HG03558 (cell line): ENCODE results near the gene SAMD11.
"Not testable (repeated sequence)": the region's sequence is repeated elsewhere in the genome, so short reads cannot be mapped to it uniquely, and the experiment has no call there.

Experiments used
- ATAC-seq: cut with Tn5 transposase; IDR thresholded peaks from one replicate; pipeline ENCODE4 v1.9.1; 2021; ENCODE audit warnings: moderate number of reproducible peaks; ENCODE audit not compliant: unreplicated experiment; ENCODE audit errors: extremely low read depth

Gene SAMD11

DNA sequence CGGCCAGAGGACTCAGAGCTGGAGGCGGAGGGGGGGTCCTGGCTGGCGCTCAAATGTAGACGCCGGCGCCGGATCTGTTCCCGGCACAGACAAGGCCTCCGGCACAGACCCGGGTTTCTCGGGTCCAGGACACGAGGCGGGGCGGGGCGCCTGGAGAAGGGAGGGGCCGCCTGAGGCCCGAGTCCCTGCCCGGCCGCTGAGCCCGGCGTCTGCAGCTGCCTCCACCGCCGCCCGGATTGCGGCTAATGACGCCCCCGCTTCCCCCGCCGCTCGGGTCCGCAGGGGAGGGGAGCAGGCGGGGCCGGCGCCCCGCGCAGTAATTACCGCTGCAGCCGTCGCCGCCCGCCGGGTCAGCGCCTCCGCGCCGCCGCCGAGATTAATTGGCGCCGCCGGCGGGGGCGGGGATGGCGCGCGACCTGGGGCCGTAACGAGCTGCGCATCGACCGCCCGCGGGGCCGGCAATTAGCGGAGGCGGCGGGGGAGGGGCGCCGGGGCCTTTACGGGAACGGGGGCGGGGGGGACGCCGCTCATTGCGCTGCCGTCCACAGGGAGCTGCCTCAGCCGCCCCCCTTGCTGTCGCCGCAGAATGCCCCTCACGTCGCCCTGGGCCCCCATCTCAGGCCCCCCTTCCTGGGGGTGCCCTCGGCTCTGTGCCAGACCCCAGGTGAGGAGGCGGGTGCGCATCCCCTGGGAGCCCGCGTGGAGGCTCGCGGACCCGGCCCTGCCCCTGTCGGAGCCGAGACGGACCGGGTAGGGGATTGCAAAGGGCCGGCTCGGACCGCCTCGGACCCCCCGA is 18.1 kb downstream of the SAMD11 start:
- no peak for ATAC-seq

DNA sequence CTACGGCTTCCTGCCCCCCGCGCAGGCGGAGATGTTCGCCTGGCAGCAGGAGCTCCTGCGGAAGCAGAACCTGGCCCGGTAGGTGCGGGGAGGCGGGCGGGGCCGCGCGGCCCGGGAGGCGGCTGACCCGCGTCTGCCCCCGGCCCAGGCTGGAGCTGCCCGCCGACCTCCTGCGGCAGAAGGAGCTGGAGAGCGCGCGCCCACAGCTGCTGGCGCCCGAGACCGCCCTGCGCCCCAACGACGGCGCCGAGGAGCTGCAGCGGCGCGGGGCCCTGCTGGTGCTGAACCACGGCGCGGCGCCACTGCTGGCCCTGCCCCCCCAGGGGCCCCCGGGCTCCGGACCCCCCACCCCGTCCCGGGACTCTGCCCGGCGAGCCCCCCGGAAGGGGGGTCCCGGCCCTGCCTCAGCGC is 18.7 kb downstream of the SAMD11 start:
- ATAC-seq = no peak

DNA sequence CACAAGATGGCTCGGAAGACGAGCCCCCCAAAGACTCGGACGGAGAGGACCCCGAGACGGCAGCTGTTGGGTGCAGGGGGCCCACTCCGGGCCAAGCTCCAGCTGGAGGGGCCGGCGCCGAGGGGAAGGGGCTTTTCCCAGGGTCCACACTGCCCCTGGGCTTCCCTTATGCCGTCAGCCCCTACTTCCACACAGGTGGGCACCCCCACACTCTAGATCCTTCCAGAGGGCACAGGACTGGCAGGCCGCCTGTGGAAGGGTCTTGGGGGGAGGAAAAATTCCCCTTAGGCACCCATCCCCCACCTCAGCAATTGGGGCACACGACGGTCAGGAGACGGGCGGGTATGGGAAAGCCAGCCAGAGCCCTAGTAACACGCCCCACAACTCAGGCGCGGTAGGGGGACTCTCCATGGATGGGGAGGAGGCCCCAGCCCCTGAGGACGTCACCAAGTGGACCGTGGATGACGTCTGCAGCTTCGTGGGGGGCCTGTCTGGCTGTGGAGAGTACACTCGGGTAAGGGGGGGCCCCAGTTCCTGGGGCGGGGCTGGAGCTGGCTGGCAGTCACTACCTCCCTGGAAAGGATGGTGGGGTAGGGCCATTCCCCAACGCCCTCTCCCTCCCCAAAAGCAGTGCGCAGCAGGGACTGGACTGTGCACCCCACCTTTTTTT is 19.3 kb downstream of the SAMD11 start:
- ATAC-seq = no peak

DNA sequence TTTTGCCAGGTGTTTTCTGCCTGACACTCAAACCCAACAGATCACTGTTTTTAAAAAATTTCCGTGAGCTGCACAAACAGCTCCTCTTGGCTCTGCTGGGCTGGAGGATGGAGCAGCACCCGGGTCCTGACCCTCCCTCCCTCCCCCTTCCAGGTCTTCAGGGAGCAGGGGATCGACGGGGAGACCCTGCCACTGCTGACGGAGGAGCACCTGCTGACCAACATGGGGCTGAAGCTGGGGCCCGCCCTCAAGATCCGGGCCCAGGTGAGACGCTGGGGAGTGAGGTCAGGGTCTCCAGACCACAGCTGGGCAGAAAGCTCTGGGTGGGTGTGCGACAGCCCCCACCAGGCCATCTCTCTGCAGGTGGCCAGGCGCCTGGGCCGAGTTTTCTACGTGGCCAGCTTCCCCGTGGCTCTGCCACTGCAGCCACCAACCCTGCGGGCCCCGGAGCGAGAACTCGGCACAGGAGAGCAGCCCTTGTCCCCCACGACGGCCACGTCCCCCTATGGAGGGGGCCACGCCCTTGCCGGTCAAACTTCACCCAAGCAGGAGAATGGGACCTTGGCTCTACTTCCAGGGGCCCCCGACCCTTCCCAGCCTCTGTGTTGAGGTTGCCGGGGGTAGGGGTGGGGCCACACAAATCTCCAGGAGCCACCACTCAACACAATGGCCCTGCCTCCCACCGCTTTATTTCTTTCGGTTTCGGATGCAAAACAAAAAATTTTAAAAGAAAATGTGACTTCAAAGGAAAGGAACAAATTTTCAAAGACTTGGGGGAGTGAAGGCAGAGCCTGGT is 20.0 kb downstream of the SAMD11 start:
- no peak for ATAC-seq

DNA sequence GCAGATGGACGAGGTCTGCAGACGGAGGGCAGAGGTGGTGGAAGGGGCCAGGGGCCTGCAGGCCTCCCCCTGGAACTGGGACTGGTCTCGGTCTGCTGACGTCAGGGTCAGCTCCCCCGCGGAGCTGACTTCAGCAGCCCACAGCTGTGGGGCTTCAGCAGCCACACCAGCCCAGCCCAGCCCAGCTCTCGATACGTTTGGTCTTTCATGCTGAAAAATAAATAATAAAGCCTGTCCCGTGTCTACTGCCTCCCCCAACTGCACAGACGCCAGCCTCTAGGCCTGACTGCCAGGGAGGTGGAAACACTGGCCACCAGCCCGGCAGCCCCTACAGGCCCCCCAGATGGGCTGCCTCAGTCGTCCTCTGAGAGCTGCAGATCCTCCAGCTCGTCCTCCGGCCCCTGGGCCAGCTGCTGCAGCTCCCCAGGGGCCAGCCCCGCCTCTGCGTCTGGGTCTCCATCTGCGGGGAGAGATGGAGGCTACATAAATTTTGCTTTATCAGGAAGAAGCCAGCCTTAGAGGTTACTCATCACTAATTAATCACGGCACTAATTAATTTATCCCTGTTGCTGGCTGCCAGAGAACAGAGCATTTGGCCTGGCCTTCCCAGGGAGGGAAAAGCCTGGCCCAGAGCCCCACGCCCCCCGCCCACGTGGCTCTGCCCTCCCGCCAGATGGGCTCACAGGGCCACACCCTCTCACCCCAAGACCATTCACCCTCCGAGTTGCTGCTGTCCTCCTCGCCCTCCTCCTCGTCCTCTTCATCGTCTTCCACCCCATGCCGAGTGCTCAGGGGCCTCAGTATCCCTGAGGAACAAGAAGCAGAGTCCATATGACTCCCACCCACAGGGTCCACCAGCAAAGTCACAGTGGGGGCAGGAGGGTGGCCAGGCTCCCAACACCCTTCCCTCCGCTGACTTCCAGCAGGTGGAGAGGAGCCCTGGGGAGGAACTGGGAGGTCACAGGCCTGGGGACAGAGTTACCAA is 20.9 kb downstream of the SAMD11 start:
- ATAC-seq = no peak

DNA sequence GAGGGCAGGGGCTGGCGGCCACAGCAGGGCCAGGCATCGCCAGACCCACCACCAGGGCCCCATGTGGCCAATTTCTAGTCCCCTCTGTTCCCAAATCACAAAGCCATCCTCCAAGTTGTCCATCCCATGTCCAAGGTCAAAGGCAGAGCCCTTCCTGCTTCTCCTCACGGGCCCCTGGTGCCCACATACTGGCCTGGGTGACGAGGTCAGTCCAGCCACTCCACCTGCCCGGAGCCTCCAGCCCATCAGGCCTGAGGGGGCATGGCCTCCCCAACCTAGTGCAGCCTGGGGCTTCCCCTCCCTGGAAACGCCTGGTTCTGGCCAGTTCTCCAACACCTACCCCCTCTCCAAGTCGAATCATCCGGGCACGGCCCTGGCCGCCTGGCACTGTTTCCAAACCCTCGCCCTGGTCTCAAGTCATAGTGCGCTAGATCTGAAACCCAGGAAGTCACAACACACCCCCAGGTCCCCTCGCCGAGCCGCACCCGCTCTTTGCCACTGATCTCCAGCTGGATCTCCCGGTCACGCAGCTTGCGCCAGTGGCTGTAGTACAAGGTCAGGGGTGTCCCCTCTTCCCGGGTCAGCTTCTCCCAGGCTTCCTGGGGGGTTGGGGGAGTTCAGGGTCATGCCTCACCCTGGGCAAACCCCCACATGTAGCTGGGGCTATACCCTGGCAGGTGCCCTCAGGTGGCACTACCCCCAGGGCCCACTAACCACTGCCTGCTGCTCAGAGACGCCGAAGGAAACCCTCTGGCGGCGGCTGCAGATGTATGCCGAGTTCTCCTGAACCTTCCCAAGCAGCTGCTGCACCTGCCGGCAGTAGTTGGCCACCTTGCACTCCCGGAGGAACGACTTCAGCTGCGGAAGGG is 22.2 kb downstream of the SAMD11 start:
- no peak for ATAC-seq

DNA sequence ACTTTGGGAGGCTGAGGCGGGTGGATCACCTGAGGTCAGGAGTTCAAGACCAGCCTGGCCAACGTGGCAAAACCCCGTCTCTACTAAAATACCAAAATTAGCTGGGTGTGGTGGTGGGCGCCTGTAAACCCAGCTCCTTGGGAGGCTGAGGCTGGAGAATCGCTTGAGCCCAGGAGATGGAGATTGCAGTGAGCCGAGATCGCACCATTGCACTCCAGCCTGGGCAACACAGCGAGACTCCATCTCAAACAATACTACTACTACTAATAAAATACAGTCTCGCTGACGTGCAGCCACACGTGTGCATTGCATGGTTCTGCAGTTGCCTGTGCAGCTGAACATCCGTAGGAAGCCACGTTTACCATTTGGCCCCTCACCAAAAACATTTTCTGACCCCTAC is 23.1 kb downstream of the SAMD11 start:
- not testable (repeated sequence) for ATAC-seq

DNA sequence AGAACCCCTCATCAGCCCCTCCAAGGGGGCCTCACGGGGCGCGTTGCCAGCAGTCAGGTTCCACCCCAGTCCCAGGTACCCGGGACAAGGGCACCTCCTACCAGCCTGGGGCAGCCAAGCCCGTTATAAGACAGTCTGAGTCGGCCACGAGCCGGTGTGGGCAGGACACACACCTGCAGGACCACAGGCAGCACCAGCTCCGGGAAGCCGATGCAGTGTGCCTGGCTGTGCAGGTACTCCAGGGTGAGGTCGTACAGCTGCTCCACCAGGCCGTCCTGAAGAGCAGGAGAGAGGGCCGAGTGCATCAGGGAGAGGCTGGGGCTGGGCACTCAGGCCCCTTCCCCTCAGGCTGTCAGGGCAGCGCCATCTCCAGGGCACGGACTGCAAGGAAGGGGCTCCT is 24.2 kb downstream of the SAMD11 start:
- ATAC-seq = no peak

DNA sequence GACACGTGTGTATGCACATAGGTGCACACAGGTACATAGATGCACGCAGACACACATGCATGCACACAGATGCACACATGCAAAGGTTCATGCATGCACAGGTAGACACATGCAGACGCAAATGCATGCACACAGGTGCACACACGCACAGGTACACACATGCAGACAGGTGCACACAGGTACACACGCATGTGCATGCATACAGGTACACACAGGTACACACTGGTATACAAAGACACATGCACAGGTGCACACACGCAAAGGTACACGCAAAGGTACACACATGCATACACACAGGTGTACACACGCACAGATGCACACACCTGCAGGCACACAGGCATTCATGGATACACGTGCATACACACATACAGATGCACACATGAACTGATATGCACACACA is 26.5 kb downstream of the SAMD11 start:
- ATAC-seq = no peak

DNA sequence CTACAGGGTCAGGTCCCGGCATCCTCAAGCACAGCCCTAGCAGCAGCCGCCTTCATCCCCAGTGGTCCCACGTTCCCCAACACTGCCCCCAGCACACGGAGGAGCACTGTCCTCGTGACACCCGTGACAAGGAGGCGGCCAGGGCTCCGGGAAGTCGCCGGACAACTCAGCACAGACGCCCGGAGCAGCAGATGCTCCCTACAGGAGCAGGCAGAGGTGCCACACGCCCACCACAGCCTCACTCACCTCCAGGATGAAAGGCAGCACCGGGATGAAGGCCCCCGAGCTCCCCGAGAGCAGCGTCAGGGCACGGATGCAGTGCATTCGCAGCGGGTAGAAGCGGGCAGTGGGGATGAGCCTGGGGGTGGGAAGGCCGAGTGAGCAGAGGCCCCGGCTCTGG is 27.2 kb downstream of the SAMD11 start:
- ATAC-seq = no peak

DNA sequence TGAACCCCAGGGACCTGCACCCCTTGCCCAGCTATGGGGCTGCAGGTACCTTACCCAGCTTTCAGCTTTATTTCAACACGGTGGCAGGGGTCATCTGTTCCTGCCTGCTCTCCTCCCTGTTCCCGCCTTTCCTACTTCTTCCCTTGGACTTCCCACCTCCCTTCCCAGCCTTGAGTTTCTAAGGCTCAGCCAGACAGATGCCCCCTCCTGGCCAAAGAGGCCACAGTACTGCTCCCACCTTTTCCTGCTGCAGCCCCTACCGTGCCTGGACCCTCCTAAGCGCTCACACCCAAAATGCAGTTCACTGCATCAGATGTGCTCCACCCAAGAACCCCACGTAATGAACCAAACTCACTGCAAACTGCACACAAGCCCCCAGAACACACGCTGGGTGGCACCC is 27.6 kb downstream of the SAMD11 start:
- ATAC-seq = no peak

DNA sequence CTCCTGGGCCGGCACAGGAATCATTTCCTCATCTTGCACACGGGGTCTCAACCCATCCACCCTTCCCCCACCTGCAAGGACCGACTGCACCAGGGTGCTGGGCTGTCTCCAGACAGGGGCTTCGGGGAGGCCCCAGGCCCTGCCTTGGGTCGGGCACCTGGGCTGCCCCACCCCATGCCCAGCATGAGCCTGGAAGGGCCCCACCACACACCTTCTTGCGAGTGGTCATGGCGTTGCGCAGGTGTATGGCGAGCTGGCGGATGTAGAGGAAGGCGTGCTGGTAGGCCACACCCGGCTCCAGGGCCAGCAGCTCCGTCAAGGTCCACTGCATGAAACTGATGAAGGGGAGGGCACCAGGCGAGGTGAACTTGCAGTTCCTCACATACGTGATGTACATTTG is 28.5 kb downstream of the SAMD11 start:
- ATAC-seq = no peak

DNA sequence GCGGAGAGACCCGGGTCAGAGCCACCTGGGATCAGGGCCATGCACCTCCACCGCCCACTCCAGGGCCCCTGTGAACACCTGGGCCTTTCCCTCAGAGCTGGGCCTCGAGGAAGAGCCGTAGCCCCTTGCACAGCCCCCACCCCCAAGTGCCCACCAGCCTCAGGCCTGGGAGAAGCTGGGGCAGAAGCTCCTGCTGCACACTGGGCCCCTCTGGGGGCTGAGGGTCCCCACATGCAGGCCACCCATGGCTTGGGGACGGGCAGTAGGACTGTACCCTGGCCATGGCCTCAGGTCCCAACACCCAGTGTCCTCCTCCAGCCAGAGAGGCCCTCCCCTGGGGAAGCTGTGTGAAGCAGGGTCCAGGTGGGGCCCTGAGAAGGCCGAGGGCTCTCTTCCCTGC is 28.9 kb downstream of the SAMD11 start:
- ATAC-seq = no peak

DNA sequence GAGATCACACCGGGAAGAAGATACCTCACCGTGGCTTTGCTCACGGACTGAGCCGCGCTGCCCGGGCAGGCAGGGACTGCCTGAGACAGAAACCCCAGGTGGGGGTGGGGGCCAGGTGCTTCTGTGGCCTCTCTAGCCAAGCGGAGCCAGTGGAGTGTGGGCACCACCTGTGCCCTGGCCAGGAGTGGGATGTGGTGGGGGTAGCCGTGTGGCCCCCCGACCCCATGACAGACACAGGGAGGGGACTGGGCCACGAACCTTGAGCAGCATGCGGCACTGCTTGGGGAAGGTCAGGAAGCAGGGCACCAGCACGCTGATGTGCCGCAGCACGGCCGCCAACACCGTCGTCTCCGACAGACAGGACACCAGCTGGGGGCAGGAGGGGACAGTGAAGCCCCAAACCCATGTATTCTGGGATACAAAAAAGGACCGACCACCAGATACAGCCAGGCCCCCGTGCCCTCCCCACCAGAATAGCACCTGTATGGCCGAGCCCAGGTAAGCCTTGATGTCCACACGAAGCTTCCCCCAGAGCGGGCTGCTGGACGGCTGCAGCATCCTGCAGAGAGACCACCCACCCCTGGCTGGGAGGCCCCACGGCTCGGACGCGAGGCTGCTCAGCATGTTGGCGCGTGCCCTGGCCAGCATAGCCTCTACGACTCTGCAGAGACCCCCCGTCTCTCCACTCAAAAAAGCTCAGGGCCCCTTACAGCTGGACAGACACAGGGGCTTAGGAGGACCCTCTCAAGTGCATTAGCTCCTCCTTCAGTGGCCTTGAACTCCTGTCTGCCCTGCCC is 30.0 kb downstream of the SAMD11 start:
- no peak for ATAC-seq

DNA sequence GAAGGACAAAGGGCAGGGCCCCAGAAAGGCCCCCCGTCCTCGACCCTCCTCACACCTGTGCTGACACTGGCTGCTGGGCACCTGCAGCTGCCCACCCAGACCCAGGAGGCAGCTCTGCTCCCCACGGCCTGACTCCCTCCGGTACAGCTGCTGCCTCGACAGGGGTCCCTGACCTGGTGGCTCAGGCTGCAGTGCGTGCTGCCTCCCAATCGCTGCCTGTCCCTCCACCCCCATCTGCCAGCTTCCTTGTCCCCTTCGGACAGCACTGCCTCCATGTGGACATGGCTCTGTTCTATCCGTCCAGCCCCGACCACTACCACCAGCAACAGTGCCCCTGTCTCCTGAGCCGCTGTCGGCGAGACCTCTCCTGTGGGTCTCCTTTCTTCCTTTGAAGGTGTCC is 31.2 kb downstream of the SAMD11 start:
- no peak for ATAC-seq

DNA sequence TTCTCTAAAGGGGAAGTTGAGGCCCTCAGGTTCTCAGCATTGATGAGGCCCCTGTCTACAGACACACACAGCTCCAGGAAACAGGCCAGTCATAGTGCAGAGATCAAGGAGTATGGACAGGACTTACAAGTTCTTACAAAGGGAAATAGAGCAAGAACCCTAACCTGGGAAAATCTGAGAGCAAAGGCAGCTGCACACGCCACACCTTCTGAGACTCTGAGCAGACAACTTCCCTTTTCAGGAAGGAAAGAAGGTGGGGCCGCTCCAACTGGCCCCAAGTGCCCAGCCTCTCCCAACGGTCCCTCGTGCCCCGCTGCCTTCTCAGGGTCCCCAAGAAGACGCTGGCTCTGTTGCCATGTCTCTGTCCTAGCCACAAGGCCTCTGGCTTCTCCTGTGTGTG is 31.8 kb downstream of the SAMD11 start:
- ATAC-seq = no peak

DNA sequence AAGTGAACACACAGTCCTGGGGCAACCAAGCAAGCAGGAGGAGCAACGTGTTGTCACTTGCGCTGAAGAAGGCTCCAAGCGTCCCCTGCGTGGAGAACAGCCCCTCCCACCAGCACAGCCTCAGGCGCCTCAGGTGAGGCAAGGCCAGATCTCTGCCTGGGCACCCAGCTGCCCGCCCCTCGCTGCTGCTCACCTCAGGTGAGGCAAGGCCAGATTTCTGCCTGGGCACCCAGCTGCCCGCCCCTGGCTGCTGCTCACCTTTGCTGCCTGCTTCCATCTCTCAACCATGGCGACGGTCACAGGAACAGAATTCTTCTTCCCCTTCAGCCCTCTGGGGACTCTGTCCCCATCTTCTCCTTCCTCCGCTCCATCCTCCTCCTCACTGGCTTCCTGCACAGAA is 32.9 kb downstream of the SAMD11 start:
- no peak for ATAC-seq
